Measurements from ENCODE around the gene MSRB2. TPM values are rescaled to one million over a fixed set of nuclear protein-coding genes. Genes with fewer than 3 reads are reported as not detected.

The MSRB2 gene
- total and polyA plus RNA-seq, 2 of the 8 experiments (the other 6 are each of a cell fraction or from before 2014, with no cell fraction given): 11.0 to 13.9 TPM

- Histone ChIP-seq H4K5ac (ENCODE audit: insufficient read length, low read depth, low read length) (peak overlapping the region; percentile 36), H2AFZ (ENCODE audit: low read length) (peak overlapping the region; percentile 49; the same call in 1 of the 2 replicates), H3K9ac (replicated peaks in 1 of 4; ENCODE audit: extremely low read depth in 1 of 4, low read depth in 3 of 4, low read length in 3 of 4) (no peak overlapping the region), H2BK120ac (replicated peaks; ENCODE audit: low read depth, low read length) (peak overlapping the region; percentile 75), H2AK5ac (ENCODE audit: low read depth, low read length) (no peak overlapping the region), H3K4ac (replicated peaks; ENCODE audit: insufficient read length, low read depth, low read length) (no peak overlapping the region), H3K79me1 (ENCODE audit: low read depth, low read length) (no peaks in the 10 kb centered on the region), H3K4me1 (replicated peaks in 1 of 4; ENCODE audit: control insufficient read depth in 3 of 4, insufficient read depth in 4 of 4, low read length in 3 of 4) (peaks cover 0 to 21% (median 7%) of the 10 kb centered on the region in 4 experiments; a peak in 4 of 7 replicates), H4K8ac (ENCODE audit: extremely low read depth, insufficient read depth, low read length) (no peak overlapping the region), H2BK5ac (ENCODE audit: low read depth, low read length) (peak overlapping the region; percentile 49; the same call in 1 of the 2 replicates), H3K9me3 (ENCODE audit: insufficient read depth in 2 of 2, low read depth in 1 of 2, low read length in 1 of 2) (no peaks in the 10 kb centered on the region), H2BK12ac (ENCODE audit: low read depth, low read length) (peak overlapping the region; percentile 19; the same call in 1 of the 2 replicates), H2BK15ac (ENCODE audit: low read length) (peak overlapping the region; percentile 62; the same call in 1 of the 2 replicates), H3K23me2 (ENCODE audit: low read depth, low read length) (no peaks in the 10 kb centered on the region), H3K4me2 (ENCODE audit: insufficient read depth in 1 of 2, low read depth in 2 of 2, low read length in 2 of 2) (peak overlapping the region in 1 of 2 experiments; percentile 24; a peak in 1 of 4 replicates), H3K56ac (replicated peaks; ENCODE audit: insufficient read length, low read depth, low read length) (no peak overlapping the region), H4K20me1 (replicated peaks in 1 of 2; ENCODE audit: control insufficient read depth in 1 of 2, insufficient read depth in 2 of 2, low read length in 2 of 2) (no peaks in the 10 kb centered on the region), H2BK20ac (ENCODE audit: low read length) (no peak overlapping the region), H3K79me2 (ENCODE audit: control insufficient read depth in 1 of 2, insufficient read depth in 2 of 2, low read length in 2 of 2) (no peaks in the 10 kb centered on the region), H4K91ac (replicated peaks; ENCODE audit: insufficient read length, low read length) (peak overlapping the region; percentile 23), H3K27me3 (replicated peaks in 1 of 4; ENCODE audit: control insufficient read depth in 3 of 4, extremely low read depth in 1 of 4, insufficient read depth in 3 of 4, low read length in 3 of 4) (no peaks in the 10 kb centered on the region), H3K14ac (ENCODE audit: insufficient read length) (no peak overlapping the region), H3K4me3 (ENCODE audit: extremely low read depth in 1 of 4, insufficient read depth in 2 of 4, low read depth in 3 of 4, low read length in 4 of 4) (no peak overlapping the region), H3K27ac (ENCODE audit: low read depth, low read length) (no peak overlapping the region), H3K36me3 (ENCODE audit: control insufficient read depth in 2 of 4, insufficient read depth in 4 of 4, low read length in 3 of 4) (no peaks in the 10 kb centered on the region), H3K18ac (ENCODE audit: extremely low read depth, low read length) (no peak overlapping the region; the same call in 1 of the 2 replicates), H3K23ac (ENCODE audit: insufficient read length) (no peak overlapping the region)
- no peak for DNase-seq (ENCODE audit: low read depth in 1 of 2, low spot score in 2 of 2)
- ChIA-PET CTCF (ENCODE audit: partially characterized antibody) (interaction anchor here (0.8 to 1.2 kb wide), 4 partner anchors 9 to 36 kb away, joined by 3 to 5 read pairs (median 4); no protein-coding TSS in a partner anchor), POLR2A (ENCODE audit: partially characterized antibody) (interaction anchor here (0.6 to 1.4 kb wide), 2 partner anchors 9 to 68 kb away, joined by 3 read pairs; no protein-coding TSS in a partner anchor)
- FAIRE-seq: peak; percentile 36
- 44% methylated on average over 1 of the region's 1 CpG; no CpG with 5 or more reads in 1 of the 2 experiments for WGBS, 2 experiments (ENCODE audit: extremely low coverage in 1 of 2, insufficient coverage in 1 of 2, insufficient read length in 1 of 2, insufficient replicate concordance in 2 of 2, low coverage in 1 of 2, low lambda C conversion rate in 2 of 2, missing lambda C conversion rate in 1 of 2)
- TF ChIP-seq BACH1 (IDR thresholded peaks at IDR 0.05; ENCODE audit: low read length): peak; percentile 91
- no peak for TF ChIP-seq SAP30 (IDR thresholded peaks at IDR 0.05; ENCODE audit: insufficient read depth, insufficient replicate concordance, low read length)
- TF ChIP-seq TCF12 (IDR thresholded peaks at IDR 0.05; ENCODE audit: low read depth, low read length): no peak
- TF ChIP-seq NRF1 (IDR thresholded peaks at IDR 0.05; ENCODE audit: low read depth, low read length): no peak
- TF ChIP-seq CEBPB (IDR thresholded peaks at IDR 0.05; ENCODE audit: low read depth, low read length): no peak
- no peak for TF ChIP-seq KDM4A (IDR thresholded peaks at IDR 0.05; ENCODE audit: low read depth, low read length, severe bottlenecking)
- no peak for TF ChIP-seq CHD1 (IDR thresholded peaks at IDR 0.05; ENCODE audit: low read depth, low read length)
- no peak for TF ChIP-seq E2F6 (IDR thresholded peaks at IDR 0.05)
- no peak for TF ChIP-seq JUND (IDR thresholded peaks at IDR 0.05; ENCODE audit: low read length)
- no peak for TF ChIP-seq CREB1 (IDR thresholded peaks at IDR 0.05)
- TF ChIP-seq RXRA (IDR thresholded peaks at IDR 0.05; ENCODE audit: insufficient read depth, low read depth, low read length): no peak
- no peak for TF ChIP-seq TEAD4 (IDR thresholded peaks at IDR 0.05; ENCODE audit: low read depth, low read length)
- TF ChIP-seq RBBP5 (IDR thresholded peaks at IDR 0.05; ENCODE audit: borderline replicate concordance, low read depth, low read length): no peak
- TF ChIP-seq CBX8 (IDR thresholded peaks at IDR 0.05; ENCODE audit: borderline replicate concordance, low read depth, low read length): no peak
These were observed 42.3 kb upstream of the MSRB2 start for GRCh38 chr10:23053036-23053435.
